ENCODE measurements around the gene MKNK2.
A peak's percentile ranks its signal among the peaks of the same experiment; 100 is the strongest.

Gene MKNK2

GRCh38 chr19:2079865-2080301 lies 28.8 kb upstream of the MKNK2 start:
- DNase-seq = no peak

DNA sequence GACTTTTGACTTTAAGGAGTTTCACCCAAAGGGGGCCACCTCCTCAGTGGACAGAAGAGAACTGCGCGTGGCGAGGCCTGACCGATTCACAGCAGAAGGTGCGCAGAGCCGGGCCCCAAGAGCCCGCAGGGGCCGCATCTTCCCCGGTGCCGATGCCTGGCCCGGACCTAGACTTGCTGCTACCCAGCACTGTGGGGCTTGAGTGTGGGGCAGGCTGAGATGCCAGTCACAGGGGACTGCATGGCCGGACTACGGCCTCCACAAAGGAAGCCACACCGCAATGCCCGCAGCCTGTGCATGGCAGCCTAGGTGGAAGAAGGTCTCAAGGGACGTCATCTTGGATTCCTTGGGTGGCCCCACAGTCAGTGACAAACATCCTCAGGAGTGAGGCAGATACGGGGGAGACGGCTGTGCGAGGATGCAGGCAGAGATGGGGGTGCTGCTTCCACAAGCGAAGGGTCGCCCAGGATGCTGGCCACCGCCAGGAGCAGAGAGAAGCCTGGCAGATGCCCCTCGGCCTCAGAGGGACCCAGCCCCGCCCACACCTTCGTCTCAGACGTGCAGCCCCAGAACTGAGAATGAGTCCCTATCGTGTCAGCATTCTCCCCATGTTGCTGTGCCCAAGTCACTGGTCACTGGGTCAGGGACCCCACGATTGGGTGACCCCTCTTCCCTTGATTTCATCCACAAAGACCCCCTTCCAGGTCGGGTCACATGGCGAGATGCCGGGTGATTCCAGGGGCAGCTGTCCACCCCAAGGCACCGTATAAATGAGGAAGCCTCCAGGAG lies 28.2 kb upstream of the MKNK2 start:
- DNase-seq = no peak

- DNase-seq = no peak
Measured at GRCh38 chr19:2077833-2078619, 27.0 kb upstream of the MKNK2 start.

- no peak for DNase-seq
Measured at GRCh38 chr19:2077398-2077797, 26.4 kb upstream of the MKNK2 start.

DNA sequence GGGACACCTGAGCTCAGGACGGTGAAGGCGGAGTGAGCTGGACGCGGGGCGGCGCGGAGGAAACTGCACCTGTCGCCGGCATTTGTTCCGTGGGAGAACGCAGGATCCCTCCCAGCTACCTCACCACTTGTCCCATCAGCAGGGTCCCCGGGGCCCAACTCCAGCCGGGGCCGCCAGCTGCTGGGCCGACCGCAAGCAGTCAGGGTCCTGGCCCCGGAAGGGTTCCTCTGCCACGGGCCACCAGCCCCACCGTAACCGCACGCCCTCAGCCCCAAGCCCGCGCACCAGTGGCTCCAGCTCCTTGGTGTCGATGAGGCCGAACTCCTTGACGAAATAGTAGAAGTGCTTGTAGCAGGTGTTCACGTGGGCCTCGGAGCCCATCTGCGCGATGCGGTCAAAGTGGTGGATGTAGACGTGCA lies 25.5 kb upstream of the MKNK2 start:
- DNase-seq = no peak

DNA sequence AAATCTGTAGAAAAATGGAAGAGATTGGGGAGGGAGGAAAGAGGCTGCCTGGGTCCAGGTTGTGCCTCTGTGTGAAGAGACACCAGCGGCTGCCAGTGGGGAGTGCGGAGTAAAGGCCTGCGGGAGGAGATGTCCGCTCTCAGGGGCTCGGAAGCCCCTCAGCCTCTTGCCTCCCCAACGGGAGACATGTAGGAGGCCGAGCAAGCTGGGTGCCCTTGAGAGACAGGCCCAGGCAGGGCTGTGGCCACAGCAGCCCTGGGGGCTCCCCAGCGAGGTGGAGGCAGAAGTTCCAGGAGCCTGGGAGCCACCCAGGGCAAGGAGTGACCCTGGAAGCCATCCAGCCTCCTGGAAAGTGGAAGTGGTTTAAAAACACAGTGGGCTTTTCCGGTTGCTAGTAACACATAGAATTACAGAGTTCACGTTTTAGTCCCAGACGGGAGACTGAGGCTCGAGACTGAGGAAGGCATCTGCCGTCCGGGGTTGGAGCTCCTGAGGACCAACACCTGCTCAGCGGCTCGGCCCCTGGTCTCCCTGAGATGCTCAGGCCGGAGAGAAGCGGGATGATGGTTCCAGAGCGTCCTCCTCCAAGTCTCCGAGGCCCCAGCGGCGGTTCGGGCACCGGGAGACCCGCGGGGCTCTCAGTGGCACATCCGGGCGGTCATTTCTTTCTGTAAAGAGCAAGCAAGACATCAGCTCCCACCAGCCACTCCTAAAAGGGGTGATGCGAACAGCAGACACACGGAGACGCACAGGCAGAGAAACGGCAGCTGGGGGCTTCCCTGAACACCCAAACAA lies 21.9 kb upstream of the MKNK2 start:
- no peak for DNase-seq

GRCh38 chr19:2070986-2071673 lies 20.1 kb upstream of the MKNK2 start:
- DNase-seq = no peak

GRCh38 chr19:2070436-2070827 lies 19.4 kb upstream of the MKNK2 start:
- DNase-seq = no peak

DNA sequence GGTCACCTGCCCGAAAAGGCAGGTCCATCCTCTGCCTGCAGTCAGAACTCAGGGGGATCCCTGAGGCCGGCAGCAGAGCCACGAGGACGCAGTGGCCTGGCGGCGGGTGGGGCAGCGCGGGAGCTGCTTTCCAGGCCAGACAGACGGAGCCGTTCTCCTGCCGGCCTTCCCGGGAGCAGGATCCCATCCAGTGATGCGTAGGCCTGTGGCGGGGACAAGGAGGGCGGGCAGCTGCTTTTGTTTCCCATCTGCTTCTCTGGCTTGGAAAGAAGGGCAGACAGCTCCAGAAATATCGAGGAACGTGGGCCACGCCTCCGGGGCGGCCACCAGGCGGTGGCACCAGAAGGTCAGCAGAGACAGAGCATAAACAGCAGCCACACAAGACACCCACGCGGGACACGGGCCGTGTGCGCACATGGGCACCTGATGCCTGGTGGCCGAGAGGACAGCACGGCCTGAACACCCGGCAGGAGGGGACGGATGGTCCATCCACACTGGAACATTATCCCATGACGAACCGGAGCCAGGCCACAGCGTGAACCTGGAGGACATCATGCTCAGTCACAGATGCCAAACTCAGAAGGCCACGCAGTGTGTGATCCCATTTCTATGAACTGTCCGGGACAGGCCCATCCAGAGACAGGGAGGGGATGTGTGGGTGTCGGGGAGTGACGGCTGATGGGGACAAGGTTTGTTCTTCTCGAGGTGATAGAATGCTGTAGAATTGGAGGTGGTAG lies 13.9 kb upstream of the MKNK2 start:
- DNase-seq = no peak

GRCh38 chr19:2064395-2064787 lies 13.3 kb upstream of the MKNK2 start:
- DNase-seq = no peak

DNA sequence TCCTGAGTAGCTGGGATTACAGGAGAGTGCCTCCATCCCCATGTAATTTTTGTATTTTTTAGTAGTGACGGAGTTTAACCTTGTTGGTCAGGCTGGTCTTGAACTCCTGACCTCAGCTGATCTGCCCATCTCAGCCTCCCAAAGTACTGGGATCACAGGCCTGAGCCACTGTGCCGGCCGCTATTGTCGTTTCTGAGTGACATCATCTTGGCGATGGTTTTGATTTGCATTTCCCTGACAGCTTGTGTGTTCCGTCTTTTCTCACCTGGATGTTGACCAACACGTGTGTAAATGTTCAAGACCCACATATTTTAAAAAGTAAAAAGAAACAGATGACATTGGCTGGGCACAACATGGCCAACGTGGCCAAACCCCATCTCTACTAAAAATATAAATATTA lies 12.8 kb upstream of the MKNK2 start:
- no peak for DNase-seq

GRCh38 chr19:2062770-2063169 lies 11.7 kb upstream of the MKNK2 start:
- DNase-seq = no peak

- no peak for DNase-seq
Measured at GRCh38 chr19:2062389-2062729, 11.3 kb upstream of the MKNK2 start.

DNA sequence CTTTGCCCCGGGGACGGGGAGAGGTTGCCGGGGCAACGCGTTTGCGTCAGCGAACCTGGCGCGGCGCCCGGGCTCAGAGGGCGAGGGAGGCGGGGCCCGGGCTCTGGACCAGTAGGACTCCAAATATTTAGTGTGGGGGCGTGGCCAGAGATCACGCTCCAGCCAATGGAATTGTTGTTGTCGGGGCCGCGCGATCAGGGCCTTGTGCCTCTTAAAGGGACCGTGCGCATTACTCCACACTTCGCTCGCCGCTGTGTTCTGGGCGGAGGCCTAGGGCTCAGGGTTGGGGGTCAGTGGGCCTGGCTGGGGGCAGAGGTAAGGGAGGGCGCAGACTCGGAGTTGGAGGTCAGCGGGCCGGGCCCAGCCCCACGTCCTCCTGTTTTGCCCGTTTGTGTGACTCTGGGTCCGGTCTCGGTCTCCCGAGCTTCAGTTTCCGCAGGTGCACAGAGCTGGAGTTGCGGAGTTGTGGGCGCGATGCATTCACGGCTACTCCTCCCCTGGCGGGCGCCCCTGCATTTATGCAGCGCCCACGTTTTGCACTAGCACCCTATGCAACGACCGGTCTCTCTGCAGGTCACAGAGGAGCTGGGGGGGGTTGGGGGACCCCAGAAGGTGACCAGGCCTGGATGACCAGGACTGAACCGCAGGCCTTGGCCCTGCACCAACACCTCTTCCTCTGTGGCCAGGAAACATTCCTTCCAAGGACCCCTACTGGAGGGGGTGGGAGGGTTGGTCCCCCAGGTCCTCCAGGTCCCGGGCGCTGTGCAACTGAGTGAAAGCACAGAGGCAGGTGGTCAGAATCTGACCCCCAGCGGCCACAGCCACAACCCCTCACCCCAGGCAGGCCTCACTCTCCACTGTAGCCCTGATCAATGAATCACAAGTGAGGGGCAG lies 10.7 kb upstream of the MKNK2 start:
- DNase-seq = peak; percentile 99

GRCh38 chr19:2060884-2061494 lies 9.9 kb upstream of the MKNK2 start:
- peak; percentile 42 for DNase-seq

DNA sequence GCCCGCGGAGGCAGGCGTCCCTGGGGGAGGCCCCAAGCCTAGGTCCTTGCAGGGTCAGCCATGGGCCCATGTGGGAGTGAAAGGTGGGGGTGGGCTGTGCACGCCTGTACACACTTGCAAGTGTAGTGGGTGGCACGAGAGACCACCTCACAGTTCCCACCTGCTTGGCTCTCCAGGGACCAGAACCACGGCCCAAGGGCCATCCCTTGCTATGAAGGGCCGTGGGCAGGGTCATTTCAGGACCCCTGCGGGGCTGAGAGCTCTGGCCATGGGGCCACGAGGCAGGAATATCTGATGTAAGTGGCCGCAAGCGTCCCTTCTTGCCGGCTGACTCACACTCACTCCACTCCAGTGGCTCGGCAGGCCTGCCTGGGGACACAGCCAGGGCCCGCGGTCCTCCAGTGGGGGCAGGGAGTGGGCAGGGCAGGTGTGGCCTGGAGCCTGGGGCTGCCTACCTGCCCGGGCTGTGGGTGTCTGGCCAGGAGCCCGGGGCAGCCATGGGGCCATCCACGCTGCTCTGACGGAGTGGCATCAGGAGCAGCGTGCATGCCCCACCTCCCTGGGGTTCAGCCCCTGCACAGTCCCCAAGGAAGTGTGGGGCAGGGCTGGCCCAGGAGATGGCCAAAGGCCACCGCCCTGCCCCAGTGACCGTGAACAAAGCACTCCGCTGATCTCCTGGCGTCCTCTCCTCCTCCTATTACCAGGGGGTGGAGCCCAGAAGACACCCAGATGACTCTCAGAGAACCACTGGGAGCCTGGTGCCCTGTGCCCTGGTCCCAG lies 8.6 kb upstream of the MKNK2 start:
- DNase-seq = no peak

- DNase-seq = no peak
Measured at GRCh38 chr19:2058570-2059421, 7.8 kb upstream of the MKNK2 start.

DNA sequence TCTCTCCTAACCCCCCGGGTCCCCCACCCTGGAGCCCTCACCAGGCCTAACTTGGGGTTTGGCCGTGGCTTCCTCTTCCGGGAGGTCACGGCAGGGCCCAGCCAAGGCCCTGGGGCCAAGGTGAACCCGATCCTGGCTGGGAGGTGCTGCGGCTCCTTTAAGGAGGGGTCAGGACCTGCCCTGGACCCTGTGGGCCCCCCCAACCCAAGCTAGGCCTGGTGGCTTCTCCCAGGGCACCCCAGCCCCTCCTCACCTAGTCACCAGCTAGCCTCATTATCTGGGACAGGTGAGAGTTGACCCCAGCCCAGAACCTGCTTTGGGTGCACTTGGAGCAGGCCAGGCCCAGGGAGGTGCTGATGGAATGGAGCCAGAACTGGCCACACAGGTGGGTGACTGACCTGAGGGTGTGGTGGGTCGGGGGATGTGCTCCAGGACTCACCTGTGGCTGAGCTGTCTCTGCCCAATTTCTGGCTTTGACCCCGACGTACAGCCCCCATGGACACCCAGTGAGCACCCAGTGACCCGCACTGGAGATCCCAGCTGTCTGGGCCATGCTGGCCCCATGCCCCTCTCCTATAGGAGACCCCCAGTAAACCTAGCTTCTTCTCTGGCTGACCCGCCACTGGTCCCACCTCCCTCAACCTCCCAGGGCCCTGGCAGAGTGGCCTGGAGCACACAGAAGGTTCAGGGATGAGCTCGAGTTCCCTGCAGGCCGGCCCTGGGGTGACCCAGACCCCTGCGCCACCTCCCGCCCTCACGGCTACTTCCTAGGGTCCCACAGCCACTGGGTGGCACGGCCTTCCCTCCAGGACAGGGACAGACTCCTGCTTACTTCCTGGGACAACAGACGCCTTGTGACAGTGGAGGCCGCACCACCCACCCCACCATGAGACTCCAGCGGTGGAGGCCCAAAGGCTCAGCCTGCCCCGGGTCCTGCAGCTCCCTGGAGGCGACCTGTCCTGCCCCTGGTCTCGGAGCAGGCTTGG lies 6.7 kb upstream of the MKNK2 start:
- no peak for DNase-seq

All from stimulated activated CD4-positive, alpha-beta T cell treated with anti-CD3 and anti-CD28 coated beads, Interleukin-12 subunit alpha, Interleukin-12 subunit beta, amount 100 ng/mL, for 4 hours (primary cell).